Keratinocyte (primary cell): ENCODE results near the gene CARD18. TPM values are rescaled to one million over a fixed set of nuclear protein-coding genes. Genes with fewer than 3 reads are reported as not detected.

ENCODE experiments used
- DNase-seq: peaks from one replicate; pipeline ENCODE4 v3.0.0-alpha.2; 2011; ENCODE audit warnings: low read depth, missing footprints, low spot score
- FAIRE-seq: peaks from 2 replicates; lab custom pipeline; 2011; peaks lifted over from hg19 to GRCh38; lab: Jason Lieb, UNC
- H2AFZ ChIP-seq: 2 replicates; pipeline ENCODE4 v1.6.0; 2012; ENCODE audit warnings: low read length, control low read depth, inconsistent platforms; ENCODE audit not compliant: control insufficient read depth
- H3K27ac ChIP-seq: 2 replicates; pipeline ENCODE4 v1.5.1; 2011; ENCODE audit warnings: low read length; ENCODE audit not compliant: control insufficient read depth, insufficient read depth
- H3K27me3 ChIP-seq: 3 replicates; pipeline ENCODE4 v1.6.0; 2011; ENCODE audit warnings: low read length; ENCODE audit not compliant: control insufficient read depth, insufficient read depth; ENCODE audit errors: extremely low read depth
- H3K36me3 ChIP-seq, 2 experiments: 2 replicates in 1 of 2; 3 replicates in 1 of 2; pipeline ENCODE4 v1.5.1; 2011; ENCODE audit warnings: low read length in 2 of 2, mild to moderate bottlenecking in 1 of 2; ENCODE audit not compliant: control insufficient read depth in 2 of 2, insufficient read depth in 2 of 2; ENCODE audit errors: extremely low read depth in 1 of 2
- H3K4me1 ChIP-seq: 3 replicates; pipeline ENCODE4 v1.5.1; 2011; ENCODE audit warnings: low read length; ENCODE audit not compliant: control insufficient read depth, insufficient read depth; ENCODE audit errors: extremely low read depth
- H3K4me2 ChIP-seq: 3 replicates; pipeline ENCODE4 v1.6.0; 2011; ENCODE audit warnings: low read depth, low read length; ENCODE audit not compliant: control insufficient read depth, insufficient read depth; ENCODE audit errors: extremely low read depth
- H3K4me3 ChIP-seq, 3 experiments: fragments of 200-600 bp in 1 of 3; sonication (generic) in 1 of 3; 2 replicates in 2 of 3; 3 replicates in 1 of 3; pipeline ENCODE4 v1.5.1; 2011 to 2016; ENCODE audit warnings: low read length in 3 of 3, mild to moderate bottlenecking in 3 of 3, control low read depth in 2 of 3, inconsistent platforms in 1 of 3, low read depth in 1 of 3, mixed read lengths in 1 of 3, mixed run types in 1 of 3, moderate library complexity in 1 of 3; ENCODE audit not compliant: control insufficient read depth in 2 of 3, insufficient read depth in 2 of 3; ENCODE audit errors: extremely low read depth in 1 of 3
- H3K79me2 ChIP-seq: 2 replicates; pipeline ENCODE4 v1.6.0; 2012; ENCODE audit warnings: low read length; ENCODE audit not compliant: control insufficient read depth, insufficient read depth
- H3K9ac ChIP-seq: 3 replicates; pipeline ENCODE4 v1.6.0; 2011; ENCODE audit warnings: low read length; ENCODE audit not compliant: control insufficient read depth, insufficient read depth; ENCODE audit errors: extremely low read depth
- H3K9me1 ChIP-seq: 3 replicates; pipeline ENCODE4 v1.6.0; 2011; ENCODE audit warnings: low read length; ENCODE audit not compliant: control insufficient read depth, insufficient read depth; ENCODE audit errors: extremely low read depth
- H3K9me3 ChIP-seq: 2 replicates; pipeline ENCODE4 v1.5.1; 2012; ENCODE audit warnings: low read depth, low read length; ENCODE audit not compliant: control insufficient read depth
- H4K20me1 ChIP-seq: 3 replicates; pipeline ENCODE4 v1.6.0; 2011; ENCODE audit warnings: low read length; ENCODE audit not compliant: control insufficient read depth, insufficient read depth; ENCODE audit errors: extremely low read depth
- EZH2 ChIP-seq: IDR thresholded peaks from one replicate; pipeline ENCODE4 v1.6.1; 2012; ENCODE audit warnings: inconsistent platforms, mild to moderate bottlenecking, low read length, moderate library complexity
- dilution Hi-C: fragments of 300-500 bp; cut with MboI; formaldehyde crosslinking; loops from one replicate; pipeline ENCODE4 v1.7.0; 2020; ENCODE audit warnings: low sequenced_read_pairs; ENCODE audit not compliant: extremely low pct_ligation_motif_present
- polyA plus RNA-seq, 5 experiments: library from polyadenylated mRNA; depleted of rRNA in 3 of 5; stranded (reverse) in 3 of 5; stranded (forward) in 1 of 5; unstranded in 1 of 5; fragments of >200 nt; gene quantifications; 1 replicate in 1 of 5; 2 replicates in 3 of 5; 3 replicates in 1 of 5; pipeline versions ENCODE4 v1.2.1 to v1.2.3, GENCODE V29; 2011 to 2012; ENCODE audit warnings: missing spikeins in 2 of 5, low read depth in 1 of 5, low replicate concordance in 1 of 5
- TF ChIP-seq, protein P1 (sequence below), 3 experiments: IDR thresholded peaks in 1 of 3; conservative IDR thresholded peaks in 1 of 3; optimal IDR thresholded peaks in 1 of 3; 2 replicates in 2 of 3; 3 replicates in 1 of 3; pipeline versions ENCODE3 to v1.5.1; 2011; ENCODE audit warnings: low read length in 3 of 3, mild to moderate bottlenecking in 3 of 3, moderate library complexity in 2 of 3, control low read depth in 1 of 3, inconsistent platforms in 1 of 3; ENCODE audit not compliant: insufficient read depth in 2 of 3; ENCODE audit errors: extremely low read depth in 1 of 3

CARD18 gene
- polyA plus RNA-seq, 1 donor (not counting 4 experiments of a cell fraction or from before 2014, with no cell fraction given) = 10.4 TPM

- DNase-seq (no peak), FAIRE-seq (no peak)
- Histone ChIP-seq H3K4me2 (no peak overlapping the region), H3K9me3 (no peaks in the 10 kb centered on the region), H4K20me1 (no peaks in the 10 kb centered on the region), H3K36me3 (no peaks in the 10 kb centered on the region), H3K27ac (no peak overlapping the region), H3K9ac (no peak overlapping the region), H2AFZ (no peak overlapping the region), H3K4me3 (no peak overlapping the region), H3K4me1 (no peaks in the 10 kb centered on the region), H3K9me1 (no peaks in the 10 kb centered on the region), H3K79me2 (no peaks in the 10 kb centered on the region), H3K27me3 (no peaks in the 10 kb centered on the region)
- dilution Hi-C loops = no loop called here
- no peak for TF ChIP-seq EZH2
- TF ChIP-seq, protein P1, sequence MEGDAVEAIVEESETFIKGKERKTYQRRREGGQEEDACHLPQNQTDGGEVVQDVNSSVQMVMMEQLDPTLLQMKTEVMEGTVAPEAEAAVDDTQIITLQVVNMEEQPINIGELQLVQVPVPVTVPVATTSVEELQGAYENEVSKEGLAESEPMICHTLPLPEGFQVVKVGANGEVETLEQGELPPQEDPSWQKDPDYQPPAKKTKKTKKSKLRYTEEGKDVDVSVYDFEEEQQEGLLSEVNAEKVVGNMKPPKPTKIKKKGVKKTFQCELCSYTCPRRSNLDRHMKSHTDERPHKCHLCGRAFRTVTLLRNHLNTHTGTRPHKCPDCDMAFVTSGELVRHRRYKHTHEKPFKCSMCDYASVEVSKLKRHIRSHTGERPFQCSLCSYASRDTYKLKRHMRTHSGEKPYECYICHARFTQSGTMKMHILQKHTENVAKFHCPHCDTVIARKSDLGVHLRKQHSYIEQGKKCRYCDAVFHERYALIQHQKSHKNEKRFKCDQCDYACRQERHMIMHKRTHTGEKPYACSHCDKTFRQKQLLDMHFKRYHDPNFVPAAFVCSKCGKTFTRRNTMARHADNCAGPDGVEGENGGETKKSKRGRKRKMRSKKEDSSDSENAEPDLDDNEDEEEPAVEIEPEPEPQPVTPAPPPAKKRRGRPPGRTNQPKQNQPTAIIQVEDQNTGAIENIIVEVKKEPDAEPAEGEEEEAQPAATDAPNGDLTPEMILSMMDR (optimal IDR thresholded peaks at IDR 0.05 in 1 of 3, IDR thresholded peaks at IDR 0.05 in 1 of 3, conservative IDR thresholded peaks at IDR 0.05 in 1 of 3; ENCODE audit: extremely low read depth in 1 of 3, insufficient read depth in 2 of 3, low read length in 3 of 3) = no peak
Observed at GRCh38 chr11:105179542-105180278, 40.1 kb upstream of the CARD18 start.

DNA sequence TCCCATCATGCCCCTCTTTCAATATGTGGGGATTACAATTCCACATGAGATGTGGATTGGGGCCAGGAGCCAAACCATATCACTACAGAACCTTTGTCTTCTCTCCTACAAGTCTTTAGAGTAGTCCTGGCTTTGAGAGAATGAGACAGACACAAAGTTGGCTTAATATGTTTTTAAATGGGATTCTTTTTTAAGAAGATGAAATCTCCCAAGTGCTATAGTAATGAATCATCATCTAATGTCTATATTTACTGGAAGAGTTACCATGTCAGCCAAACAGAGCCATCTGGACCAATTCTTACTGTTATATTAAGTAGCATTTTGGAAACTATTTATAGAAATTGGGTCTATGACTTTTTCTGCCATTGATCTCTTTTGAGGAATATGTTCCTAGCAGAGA is 38.1 kb upstream of the CARD18 start:
- TF ChIP-seq EZH2 = no peak
- TF ChIP-seq, protein P1 (optimal IDR thresholded peaks at IDR 0.05 in 1 of 3, IDR thresholded peaks at IDR 0.05 in 1 of 3, conservative IDR thresholded peaks at IDR 0.05 in 1 of 3; ENCODE audit: extremely low read depth in 1 of 3, insufficient read depth in 2 of 3, low read length in 3 of 3) = no peak
- Histone ChIP-seq H2AFZ (no peak overlapping the region), H3K79me2 (no peaks in the 10 kb centered on the region), H3K4me2 (no peak overlapping the region), H3K9ac (no peak overlapping the region), H3K4me1 (no peaks in the 10 kb centered on the region), H3K27ac (no peak overlapping the region), H3K4me3 (no peak overlapping the region), H4K20me1 (no peaks in the 10 kb centered on the region), H3K27me3 (no peaks in the 10 kb centered on the region), H3K36me3 (no peaks in the 10 kb centered on the region), H3K9me1 (no peaks in the 10 kb centered on the region), H3K9me3 (no peaks in the 10 kb centered on the region)
- DNase-seq (no peak), FAIRE-seq (no peak)
- dilution Hi-C loops = no loop called here
